Superior temporal gyrus (tissue), 1 donor: ENCODE data around the gene BOLA2B.
"Not testable (repeated sequence)": the region's sequence is repeated elsewhere in the genome, so short reads cannot be mapped to it uniquely, and the experiment has no call there.

Experiments used
- DNase-seq: peaks from one replicate; pipeline ENCODE4 v3.0.0-alpha.2; 2016; ENCODE audit errors: extremely low spot score

Gene BOLA2B

GRCh38 chr16:30184096-30184890, 9.2 kb downstream of the BOLA2B start:
- DNase-seq: peak; percentile 20

GRCh38 chr16:30183233-30184095, 10.0 kb downstream of the BOLA2B start, which contains the start of gene CORO1A:
Gene CORO1A, plus strand, starts transcription at chr16:30183602. Its CDS starts 1,608 bp downstream, at chr16:30185210.
- peak; percentile 81 for DNase-seq

- DNase-seq: no peak
Measured at GRCh38 chr16:30180741-30181140, 12.7 kb downstream of the BOLA2B start.

GRCh38 chr16:30179931-30180330, 13.5 kb downstream of the BOLA2B start:
- no peak for DNase-seq

GRCh38 chr16:30179195-30179594, 14.3 kb downstream of the BOLA2B start:
- DNase-seq: no peak

- not testable (repeated sequence) for DNase-seq
Measured at GRCh38 chr16:30176876-30177275, 16.6 kb downstream of the BOLA2B start.

- DNase-seq: no peak
Measured at GRCh38 chr16:30173054-30173453, 20.4 kb downstream of the BOLA2B start.

GRCh38 chr16:30170145-30170544, 23.3 kb downstream of the BOLA2B start:
- not testable (repeated sequence) for DNase-seq

- DNase-seq: not testable (repeated sequence)
Measured at GRCh38 chr16:30169416-30169815, 24.1 kb downstream of the BOLA2B start.

GRCh38 chr16:30168746-30169145, 24.7 kb downstream of the BOLA2B start:
- not testable (repeated sequence) for DNase-seq

GRCh38 chr16:30166202-30166902, 27.1 kb downstream of the BOLA2B start:
- DNase-seq: peak; percentile 19

GRCh38 chr16:30163538-30163937, 29.9 kb downstream of the BOLA2B start:
- DNase-seq: no peak

GRCh38 chr16:30157214-30157613, 36.3 kb downstream of the BOLA2B start:
- DNase-seq: no peak

- no peak for DNase-seq
Measured at GRCh38 chr16:30155188-30155587, 38.3 kb downstream of the BOLA2B start.

- DNase-seq: no peak
Measured at GRCh38 chr16:30152517-30152916, 40.9 kb downstream of the BOLA2B start.

GRCh38 chr16:30151091-30151490, 42.4 kb downstream of the BOLA2B start:
- no peak for DNase-seq

- DNase-seq: no peak
Measured at GRCh38 chr16:30149250-30149930, 44.1 kb downstream of the BOLA2B start.

GRCh38 chr16:30147843-30148510, 45.5 kb downstream of the BOLA2B start:
- no peak for DNase-seq

GRCh38 chr16:30145657-30146056, 47.8 kb downstream of the BOLA2B start:
- DNase-seq: peak; percentile 56

GRCh38 chr16:30144917-30145316, 48.5 kb downstream of the BOLA2B start:
- DNase-seq: no peak

- DNase-seq: no peak
Measured at GRCh38 chr16:30144017-30144416, 49.4 kb downstream of the BOLA2B start.
